GM12892 (cell line): ENCODE measurements around the gene ASH1L.

Experiments used
- POLR2A ChIP-seq: IDR thresholded peaks from 2 replicates; pipeline ENCODE4 v1.6.1; 2011; ENCODE audit warnings: low read depth, low read length, control low read depth
- POLR2AphosphoS5 ChIP-seq: IDR thresholded peaks from 2 replicates; pipeline ENCODE4 v1.6.1; 2011; ENCODE audit warnings: low read depth, low read length, control low read depth

DNA sequence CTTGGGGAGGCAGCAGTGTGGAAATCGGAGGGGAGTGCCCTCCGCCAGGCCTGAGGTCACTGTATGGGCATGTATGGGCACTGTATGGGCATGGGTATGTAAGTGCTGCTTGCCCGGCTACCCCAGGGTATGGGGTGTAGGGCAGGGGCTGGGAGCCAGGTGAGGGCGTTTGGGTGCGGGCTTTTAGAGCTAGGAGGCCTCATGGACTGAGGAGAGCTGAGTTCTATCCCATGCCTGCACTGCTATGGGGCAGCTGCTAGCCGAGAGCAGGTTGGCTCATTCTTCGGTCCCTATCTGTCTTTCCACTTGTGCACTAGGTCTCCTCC is 266.7 kb downstream of the ASH1L start:
- TF ChIP-seq POLR2A (no peak), POLR2AphosphoS5 (no peak)
